ENCODE measurements around the gene RMRP.
A peak's percentile ranks its signal among the peaks of the same experiment; 100 is the strongest.

RMRP gene

GRCh38 chr9:35700942-35701341, 43.1 kb upstream of the RMRP start:
- no peak for DNase-seq (ENCODE audit: low read depth)
- no peak overlapping the region for H3K4me3 ChIP-seq (ENCODE audit: low read length)
- no peak for TF ChIP-seq CTCF (conservative IDR thresholded peaks at IDR 0.05; ENCODE audit: low read depth, low read length)

- DNase-seq (ENCODE audit: low read depth) = no peak
- TF ChIP-seq CTCF (conservative IDR thresholded peaks at IDR 0.05; ENCODE audit: low read depth, low read length) = no peak
- H3K4me3 ChIP-seq (ENCODE audit: low read length) = no peak overlapping the region
Measured at GRCh38 chr9:35700031-35700430, 42.2 kb upstream of the RMRP start.

- no peak overlapping the region for H3K4me3 ChIP-seq (ENCODE audit: low read length)
- no peak for TF ChIP-seq CTCF (conservative IDR thresholded peaks at IDR 0.05; ENCODE audit: low read depth, low read length)
- no peak for DNase-seq (ENCODE audit: low read depth)
Measured at GRCh38 chr9:35698231-35698630, 40.4 kb upstream of the RMRP start.

- TF ChIP-seq CTCF (conservative IDR thresholded peaks at IDR 0.05; ENCODE audit: low read depth, low read length) = no peak
- no peak overlapping the region for H3K4me3 ChIP-seq (ENCODE audit: low read length)
- no peak for DNase-seq (ENCODE audit: low read depth)
Measured at GRCh38 chr9:35697486-35697885, 39.7 kb upstream of the RMRP start.

GRCh38 chr9:35696520-35697215, 38.8 kb upstream of the RMRP start:
- DNase-seq (ENCODE audit: low read depth) = no peak
- H3K4me3 ChIP-seq (ENCODE audit: low read length) = no peak overlapping the region
- TF ChIP-seq CTCF (conservative IDR thresholded peaks at IDR 0.05; ENCODE audit: low read depth, low read length) = peak; percentile 97

GRCh38 chr9:35695943-35696401, 38.2 kb upstream of the RMRP start:
- no peak for TF ChIP-seq CTCF (conservative IDR thresholded peaks at IDR 0.05; ENCODE audit: low read depth, low read length)
- DNase-seq (ENCODE audit: low read depth) = no peak
- no peak overlapping the region for H3K4me3 ChIP-seq (ENCODE audit: low read length)

- no peak overlapping the region for H3K4me3 ChIP-seq (ENCODE audit: low read length)
- TF ChIP-seq CTCF (conservative IDR thresholded peaks at IDR 0.05; ENCODE audit: low read depth, low read length) = no peak
- DNase-seq (ENCODE audit: low read depth) = no peak
Measured at GRCh38 chr9:35691757-35692301, 34.0 kb upstream of the RMRP start.
